NOMO-1 treated with DMSO at 0.1 percent for 48 hours (cell line): ENCODE results near the gene SDSL.

ENCODE experiments used
- DNase-seq: peaks from one replicate; lab custom pipeline; 2025; ENCODE audit not compliant: unreplicated experiment; lab: John Stamatoyannopoulos, UW

SDSL gene

DNA sequence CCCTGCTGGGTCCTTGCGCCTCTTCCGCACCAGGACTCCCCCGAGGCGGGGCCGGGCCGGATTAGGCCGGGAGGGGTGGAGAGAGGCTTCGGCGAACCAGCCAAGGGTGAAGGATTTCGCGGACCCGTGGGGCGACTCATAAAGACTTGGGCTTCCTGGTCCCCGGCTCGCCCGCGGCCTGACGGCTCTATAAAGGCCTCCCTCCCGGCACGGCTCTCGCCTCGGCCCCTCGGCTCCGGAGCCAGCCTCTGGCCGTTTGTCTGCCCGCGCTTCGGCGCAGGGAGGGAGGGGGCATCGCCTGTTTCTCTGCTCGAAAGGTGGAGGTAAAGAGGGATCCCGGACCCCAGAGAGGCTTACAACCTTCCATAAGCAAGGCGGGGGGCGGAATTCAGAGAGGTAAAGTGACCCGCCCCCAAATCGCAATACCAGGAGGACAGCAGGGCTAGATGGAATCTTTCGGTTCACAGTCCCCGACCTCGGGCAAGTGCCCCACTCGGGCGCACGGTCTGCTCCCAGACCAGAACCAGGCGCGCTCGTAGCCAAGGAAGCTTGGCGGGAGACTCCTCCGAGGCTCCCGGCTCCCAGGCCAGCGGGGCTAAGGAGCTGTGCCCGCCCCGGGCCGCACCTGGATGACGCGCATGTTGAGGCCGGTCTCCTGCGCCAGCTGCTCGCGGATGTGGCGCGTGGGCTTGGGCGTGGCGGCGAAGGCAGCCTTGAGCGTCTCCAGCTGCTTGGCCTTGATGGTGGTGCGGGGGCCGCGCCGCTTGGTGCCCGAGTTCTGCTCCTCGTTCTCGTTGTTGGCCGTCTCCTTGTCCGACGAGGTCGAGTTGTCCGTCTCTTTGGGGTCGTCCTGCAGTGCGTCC, 45.6 kb downstream of the SDSL start:
- DNase-seq: no peak

DNA sequence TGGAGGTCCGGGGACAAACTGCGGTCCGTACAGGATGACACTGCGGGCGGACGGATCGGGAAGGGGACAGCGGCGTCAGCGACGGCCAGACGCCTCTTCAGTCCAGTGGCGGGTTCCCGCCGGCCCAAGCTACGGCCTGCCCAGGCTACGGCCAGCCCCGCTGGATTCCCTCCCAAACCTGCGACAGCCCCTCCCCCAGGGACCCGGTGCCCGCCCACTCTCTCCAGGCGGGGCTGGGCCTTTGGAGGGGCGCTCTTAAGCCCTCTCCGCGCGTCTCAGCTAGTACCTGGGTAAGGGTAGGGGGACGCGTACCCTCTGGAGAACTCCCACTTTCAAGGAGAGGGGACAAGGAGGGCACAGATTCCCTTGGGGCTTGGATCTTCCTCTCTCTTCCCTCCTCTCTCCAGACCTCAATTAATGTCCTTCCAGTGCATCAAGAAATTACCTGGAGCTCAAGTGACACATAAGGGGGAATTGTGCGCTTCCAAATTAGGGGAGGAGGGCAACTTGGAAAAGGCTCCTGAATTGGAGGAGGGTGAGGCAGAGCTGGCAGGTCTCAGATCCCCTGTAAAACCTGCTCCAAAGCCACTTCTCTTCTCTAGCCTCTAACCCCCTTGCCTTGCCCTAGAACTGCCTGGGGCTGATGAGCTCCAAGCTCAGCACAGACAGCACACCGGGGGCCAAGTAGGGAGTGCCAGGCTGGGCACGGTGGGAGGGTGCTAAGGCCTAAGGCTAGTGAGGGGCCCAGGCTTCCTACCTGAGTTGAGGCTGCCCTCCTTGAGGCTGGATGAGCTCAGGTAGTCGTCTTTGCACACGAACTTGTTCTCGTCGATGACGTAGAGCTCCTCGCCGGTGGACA, 46.4 kb downstream of the SDSL start:
- DNase-seq: no peak

DNA sequence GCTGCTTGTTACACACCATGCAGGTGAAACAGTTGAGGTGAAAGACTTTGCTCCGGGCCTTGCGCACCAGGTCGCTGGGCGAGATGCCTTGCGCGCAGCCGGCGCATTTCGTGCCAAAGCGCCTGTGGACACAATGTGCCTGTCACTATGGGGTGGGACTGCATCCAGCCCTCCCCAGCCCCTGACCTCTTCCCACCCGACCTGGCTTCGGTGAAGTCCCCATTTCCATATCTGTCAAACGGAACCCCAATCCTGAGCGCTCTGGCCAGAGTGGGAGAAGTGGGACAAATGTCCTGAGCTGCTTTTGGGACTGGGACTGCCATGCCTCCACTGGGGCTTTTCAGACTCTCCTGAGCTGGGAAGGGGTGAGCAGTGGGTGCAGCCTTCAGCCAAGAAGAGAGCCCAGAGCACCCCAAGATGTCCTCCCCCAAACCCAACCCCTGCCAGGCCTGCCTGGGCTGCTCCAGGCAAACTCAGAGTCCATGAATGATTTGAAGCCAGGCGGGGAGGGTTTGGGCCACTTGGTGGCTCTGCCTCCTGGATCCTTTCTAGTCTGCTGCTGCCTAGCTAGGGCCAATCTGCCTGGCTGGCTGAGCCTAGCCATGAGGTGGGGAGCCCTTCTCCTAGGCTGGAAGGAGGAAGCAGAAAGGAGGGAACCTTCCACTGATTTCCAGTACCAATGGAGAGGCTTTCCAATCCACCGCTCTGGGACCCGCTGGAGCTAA, 47.2 kb downstream of the SDSL start:
- DNase-seq: no peak

DNA sequence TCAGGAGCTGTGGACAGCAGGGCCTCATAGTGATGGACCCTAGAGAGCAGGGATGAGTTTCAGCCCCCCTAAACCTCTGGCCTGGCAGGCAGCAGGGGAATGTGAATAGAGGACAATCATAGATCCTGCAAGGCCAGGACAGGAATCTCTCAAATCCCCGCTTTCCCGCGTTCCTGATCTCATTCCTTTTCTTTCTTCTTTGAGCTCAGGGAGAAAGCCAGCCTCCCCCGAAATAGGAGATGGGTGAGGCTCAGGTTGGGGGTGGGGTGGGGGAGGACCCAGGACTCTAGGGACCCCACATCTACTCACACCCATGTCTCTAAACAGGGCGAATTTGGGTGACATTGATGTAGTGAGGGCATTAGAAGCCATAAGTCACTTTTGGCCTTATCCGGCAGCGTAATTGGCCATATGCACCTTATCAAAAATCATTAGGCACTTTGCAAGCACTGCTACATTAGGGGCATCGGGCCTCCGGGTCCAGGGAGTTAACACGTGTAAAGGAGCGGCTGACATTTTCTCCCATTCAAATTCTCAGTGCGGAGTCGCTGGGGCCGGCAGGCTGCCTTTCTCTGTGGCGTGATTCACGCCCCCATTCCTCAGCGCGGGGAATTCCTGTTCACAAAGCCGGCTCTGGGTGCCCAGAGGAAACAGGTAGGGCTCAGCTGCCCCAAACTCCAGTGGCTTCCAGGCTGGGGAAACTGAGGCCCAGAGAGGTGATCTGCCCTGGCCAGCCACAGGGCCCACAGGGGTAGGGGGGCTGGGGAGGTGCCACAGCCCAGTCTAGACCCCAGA, 48.0 kb downstream of the SDSL start:
- DNase-seq: no peak

DNA sequence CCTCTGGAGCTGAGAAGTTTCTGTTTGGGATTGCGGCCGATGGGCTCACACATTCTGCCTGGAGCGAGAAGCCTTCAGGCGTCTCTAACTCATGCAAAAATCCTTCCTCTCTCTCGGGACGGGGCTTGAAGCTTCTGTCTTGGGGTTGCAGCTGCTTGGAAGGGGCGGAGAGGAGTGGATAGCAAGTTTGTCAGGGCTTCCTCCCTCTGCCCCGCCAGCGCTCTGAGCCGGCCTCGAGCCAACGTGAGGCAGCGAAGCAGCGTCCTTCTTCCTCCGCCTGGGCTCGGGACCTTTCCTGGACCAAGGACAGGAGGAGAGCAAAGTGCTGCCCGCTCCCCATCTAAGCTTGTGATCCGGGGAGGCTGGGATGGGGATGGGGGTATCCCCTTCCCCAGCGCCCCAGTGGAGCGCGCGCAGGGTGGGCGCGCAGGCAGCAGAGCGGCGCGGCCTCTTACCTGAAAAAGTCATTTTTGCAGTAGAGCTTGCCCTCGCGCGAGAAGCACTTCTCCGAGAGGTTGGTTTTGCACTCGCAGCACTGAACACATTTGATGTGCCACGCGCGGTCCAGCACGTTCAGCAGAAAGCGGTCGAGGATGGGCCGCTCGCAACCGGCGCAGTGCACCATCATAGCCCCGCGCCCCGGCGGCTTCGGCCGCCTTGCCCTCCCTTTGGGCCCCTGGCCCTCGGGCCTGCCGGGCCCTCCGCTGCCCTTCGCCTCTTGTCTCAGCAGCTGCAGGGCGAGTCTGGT, 48.9 kb downstream of the SDSL start:
- no peak for DNase-seq

DNA sequence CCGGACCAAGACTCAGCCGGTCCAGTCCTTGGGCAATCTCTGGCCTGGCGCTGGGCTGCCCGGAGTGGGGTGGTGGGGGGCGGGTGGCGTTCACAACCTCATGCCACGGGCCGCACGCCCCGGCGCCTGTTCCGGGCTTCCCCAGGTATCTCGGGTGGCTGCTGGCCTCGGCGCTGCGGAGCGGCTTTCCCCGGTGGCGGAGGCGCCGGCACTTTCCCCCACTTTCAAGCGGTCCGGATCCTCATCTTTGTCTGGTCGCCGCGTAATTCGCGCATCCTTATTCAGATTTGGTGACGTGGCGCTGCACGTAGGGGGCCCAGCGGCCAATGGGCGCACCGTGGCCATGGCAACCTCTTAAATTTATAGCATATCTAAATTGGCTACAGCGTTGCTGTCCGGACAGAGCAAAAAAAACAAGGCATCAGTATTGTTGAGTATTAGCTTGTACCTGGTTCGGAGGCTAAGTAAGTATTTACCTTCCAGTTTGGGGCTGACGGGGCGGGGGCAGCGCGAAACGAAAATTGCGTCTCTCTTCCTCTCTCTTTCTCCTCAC, 49.5 kb downstream of the SDSL start, which contains the start of gene LHX5:
TSS of gene LHX5 (minus strand) at position 253 of the 553 bp plus-strand sequence. CDS start 373 bp downstream, outside the sequence.
- no peak for DNase-seq

DNA sequence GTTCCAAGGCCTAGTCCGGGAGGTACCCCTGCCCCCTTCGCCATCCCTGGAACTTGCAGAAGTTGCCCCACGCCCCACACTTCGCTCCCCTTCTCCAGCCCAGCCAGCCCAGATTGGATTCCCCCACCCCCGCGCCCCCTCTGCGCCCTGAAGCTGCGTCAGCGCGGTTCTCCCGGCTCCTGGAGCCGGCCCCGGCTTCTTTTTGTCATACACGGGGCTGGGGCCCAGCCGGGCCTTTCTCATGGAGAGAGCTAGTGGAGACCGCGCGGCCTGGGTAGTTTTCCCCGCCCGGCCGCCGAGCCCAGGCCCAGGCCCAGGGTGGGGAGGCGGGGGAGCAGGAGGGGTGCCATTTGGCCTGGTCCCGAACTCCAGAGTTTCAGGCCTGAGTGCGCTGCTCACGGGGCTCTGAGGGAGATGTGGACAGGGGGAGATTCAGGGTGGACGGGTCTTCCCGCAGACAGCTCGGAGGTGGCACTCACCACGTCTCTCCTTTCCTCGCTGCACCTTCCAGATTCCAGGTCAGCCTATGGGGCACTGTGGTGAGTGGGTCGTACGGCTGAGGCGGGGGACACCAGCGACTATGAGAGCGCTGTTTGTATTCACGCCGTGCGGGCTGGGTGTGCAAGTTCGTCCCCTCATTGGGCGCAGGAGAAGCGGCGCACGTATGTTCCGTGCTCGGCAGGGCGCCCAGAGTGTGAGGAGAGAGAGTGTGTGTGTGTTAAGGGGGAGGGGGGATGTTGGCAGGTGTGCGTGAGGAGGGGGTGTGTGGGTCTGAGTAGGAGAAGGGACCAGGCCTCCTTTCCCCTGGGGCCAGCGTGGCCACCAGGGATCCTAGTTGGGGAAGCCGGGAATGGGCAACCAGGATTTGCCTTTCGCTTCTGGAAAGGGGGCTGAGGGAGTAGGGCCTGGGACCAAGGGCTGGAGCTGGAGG, 50.3 kb downstream of the SDSL start:
- no peak for DNase-seq

DNA sequence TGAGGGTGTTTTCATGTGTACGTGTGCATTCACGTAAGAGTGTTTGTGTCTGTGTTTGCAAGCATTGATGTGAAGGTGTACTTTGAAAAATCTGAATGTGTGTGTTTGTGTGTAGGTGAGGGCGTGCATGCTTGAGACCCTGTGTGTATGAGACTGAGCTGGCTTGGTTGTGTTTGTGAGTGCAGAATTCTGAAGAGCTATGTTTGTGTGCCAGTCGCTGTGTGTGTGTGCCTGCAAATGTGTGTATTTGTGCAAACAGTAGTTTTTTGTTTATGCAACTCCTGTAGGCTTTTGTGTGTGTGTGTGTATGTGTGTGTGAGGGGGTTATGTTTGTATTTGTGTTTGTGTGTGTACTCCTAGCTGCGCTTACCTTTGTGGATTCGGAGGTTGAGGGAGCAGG, 51.2 kb downstream of the SDSL start:
- DNase-seq: no peak

DNA sequence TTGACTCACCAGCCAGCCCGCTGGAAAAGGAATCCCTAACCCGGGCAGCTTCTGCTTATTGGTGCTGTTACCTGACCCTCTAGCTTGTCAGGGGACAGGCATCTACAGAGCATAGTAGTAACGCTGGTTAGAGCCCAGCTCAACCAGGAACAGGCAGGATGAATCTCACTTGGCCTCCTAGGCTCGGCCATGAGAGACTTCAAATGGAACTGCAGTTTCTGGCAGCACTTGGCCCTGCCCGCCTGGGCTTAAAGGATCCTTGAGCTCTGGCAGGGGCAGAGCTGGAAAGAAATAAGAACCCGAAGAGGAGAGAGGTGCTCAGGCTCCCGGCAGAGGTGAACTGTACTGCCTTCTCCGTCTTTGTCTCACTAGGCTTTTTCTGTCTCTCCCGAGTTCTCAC, 51.8 kb downstream of the SDSL start:
- DNase-seq: no peak

DNA sequence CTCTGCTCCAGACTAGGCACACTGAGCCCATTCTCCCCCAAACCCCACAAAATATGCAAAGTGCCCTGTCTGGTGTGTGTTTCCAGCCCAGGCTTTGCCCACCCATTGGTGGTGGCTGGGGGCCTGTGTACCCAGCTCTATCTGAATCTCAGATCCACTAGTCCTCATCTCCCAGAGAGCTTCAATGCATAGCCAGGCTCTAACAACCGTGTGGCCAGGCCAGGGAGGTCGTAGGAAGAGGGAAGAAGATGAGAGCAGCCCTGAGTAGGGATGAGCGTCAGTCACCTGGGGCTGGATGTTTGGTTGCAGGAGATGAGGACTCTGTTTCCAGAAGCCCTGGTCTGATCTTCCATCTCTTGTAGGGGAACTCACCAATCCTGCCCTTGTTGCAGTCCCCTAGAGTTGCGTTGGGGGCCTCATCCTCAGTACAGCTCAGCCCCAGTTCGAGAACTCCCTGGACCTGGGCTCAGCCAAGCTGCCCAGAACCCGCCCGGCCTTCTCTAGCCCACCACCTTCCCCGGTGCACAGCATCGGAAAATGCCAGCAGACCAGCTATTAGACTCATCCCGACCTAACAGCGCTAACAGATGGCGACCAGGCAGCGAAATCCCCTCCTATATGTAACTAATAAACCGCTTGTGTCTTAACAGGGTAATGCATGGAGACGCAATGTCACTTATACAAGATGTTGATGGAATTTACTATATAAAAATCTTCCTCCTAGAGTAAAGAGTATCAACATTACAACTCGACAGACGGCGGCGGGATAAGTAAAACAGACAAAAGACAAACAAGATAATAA, 52.7 kb downstream of the SDSL start:
- no peak for DNase-seq

DNA sequence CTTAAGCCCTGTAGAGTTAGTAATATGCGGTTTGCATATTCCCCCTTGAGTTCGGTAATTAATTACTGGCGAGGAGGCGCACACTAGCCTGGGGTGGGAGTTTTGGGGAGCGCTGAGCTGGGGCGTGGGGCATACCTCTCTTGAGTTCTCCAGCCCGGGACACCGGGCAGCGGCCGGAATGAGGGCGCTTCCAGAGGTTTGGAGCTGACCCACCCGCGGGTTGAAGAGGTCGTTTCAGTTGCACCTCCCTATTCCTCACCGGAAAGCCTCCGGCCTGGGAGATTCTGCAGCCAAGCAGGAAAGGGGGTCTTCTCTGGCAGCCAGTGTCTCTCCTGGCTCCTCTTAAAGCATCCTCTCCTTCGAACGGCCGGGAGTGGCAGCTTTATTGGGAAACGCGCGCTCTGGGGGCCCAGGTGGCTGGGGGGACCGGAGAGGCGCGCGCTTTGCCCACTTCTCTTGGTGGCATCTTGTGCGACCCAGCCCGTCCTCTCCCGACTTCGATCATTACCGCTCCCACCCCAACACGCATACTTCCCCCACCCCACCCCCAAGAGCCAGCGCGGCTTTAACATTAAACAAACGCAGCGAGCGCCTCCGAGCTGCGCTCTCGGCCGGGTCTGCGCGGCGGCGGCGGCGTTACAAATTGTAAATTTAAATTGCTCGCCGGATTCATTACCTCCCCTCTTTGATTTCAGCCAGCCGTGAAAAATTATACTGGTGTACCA, 53.4 kb downstream of the SDSL start:
- DNase-seq: no peak

DNA sequence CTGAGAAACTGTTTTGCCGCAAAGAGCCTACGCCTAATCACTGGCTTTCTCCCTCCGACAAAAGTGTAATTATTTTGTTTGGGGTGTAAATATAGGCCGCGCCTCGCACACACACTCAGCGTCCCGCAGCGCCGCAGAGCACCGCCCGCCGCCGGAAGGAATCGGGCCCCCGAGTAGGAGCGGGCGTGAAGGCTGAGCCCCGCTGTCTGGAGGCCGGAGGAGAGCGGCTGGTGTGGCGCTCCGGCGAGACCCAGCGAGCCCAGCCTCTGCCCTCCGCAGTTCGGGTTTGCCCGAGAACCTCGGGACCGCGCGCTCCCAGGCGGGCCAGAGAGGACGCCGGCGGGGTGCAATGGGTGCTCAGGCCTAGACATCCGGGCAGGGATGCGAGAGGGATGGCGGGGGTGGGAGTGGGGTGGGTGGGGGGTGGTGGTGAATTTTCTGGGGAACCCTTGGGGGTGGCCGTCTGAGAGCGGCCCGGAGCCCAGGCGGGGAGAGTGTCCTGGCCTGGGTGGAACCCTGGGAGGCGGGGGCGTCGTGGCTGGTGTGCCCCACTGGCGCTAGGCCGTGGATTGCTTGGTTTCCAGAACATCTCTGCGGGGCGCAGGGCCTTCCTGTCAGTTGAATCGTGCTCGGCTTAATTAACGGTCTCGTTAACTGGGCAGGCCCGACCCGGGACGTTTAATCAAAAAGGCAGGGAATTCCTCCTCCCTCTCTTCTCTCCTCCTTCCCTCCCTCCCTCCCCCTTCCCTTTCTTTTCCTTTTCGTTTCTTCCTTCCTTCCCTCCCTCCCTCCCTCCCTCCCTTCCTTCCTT, 54.2 kb downstream of the SDSL start:
- no peak for DNase-seq

DNA sequence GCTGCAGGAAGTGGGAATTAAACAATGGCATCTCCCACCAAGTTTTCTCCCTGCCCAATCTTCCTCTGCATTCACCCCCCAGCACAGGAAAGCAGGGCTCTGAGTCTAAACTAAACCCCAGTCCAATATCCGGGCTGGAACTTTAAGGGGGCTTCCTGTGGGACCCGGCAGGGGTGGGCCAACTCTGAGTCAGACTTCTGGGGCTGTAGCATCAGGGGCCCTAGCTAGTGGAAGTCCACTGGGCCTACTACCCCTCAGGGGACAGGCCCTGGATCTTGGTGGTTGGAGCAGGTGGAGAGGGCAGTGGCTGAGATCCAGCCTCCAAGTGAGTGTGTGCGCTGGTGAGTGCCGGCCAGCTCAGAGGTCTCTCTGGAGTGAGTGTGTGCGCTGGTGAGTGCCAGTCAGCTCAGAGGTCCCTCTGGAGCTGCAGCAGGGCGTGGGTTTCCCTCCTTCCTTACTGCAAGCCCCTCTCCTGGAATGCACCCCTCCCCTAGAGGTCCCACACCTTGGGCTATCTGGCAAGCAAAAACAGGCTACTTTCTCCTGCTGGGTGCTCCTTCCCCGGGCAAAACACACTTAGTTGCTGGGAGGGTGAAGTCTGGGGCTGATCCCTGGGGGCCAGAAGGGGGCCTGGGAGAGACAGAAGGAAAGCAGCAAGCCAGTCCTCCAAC, 55.1 kb downstream of the SDSL start:
- DNase-seq: no peak

DNA sequence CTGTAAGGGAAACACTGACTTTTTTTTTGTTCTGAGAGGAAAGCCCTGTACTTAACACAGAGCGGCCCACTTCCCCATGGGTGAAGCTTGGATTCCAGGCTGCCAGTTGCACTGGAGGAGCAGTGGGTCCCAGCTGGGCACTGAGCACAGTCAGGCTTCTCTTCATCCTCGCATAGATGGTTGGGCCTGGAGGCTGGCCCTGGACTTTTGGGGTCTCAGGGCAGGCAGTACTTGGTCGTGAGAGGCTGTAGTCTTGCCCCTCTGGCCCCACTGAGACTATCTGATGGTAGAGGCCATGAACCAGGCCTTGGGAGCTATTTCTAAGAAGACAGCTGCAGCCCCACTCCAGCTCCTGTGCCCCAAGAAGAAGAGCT, 55.6 kb downstream of the SDSL start:
- DNase-seq: no peak

DNA sequence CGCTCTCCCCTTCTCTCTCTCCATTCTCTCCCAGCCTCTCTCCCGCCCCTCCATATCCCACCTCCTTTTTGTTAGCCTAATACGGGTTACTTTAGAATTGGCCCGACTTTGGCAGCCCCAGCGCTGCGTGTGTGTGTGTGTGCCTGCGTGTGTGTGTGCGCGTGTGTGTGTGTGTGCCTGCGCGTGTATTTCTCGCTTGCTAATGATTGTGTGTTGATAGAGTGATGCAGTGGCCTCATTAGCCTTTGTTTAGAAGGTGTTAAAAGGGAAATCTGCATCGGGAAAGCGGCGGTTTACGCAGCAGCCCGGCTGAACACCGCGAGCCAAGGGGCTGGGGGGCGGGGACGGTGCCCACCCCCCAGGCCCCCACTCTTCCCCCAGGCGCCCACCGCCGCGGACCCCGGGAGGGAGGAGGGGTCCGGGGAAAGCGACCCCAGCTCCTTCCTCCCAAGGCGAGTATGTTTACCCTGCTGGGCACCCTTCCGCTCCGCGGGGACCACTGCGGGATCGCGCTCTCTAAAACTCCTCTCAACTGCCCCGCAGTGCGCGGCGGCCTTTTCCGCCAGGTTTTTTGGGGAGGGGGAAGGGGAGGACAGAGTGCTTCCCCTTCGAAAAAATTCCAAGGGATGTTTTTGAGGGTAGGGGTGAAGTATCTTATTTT, 56.3 kb downstream of the SDSL start:
- DNase-seq: no peak
